Caki2 (cell line): ENCODE results near the gene LTA. TPM values are rescaled to one million over a fixed set of nuclear protein-coding genes. Genes with fewer than 3 reads are reported as not detected.
"Not testable (repeated sequence)": the region's sequence is repeated elsewhere in the genome, so short reads cannot be mapped to it uniquely, and the experiment has no call there.

Experiments used
- DNase-seq: peaks from one replicate; pipeline ENCODE4 v3.0.0-alpha.2; 2015; ENCODE audit warnings: low read depth
- in situ Hi-C: cut with HindIII; loops from 2 replicates; pipeline ENCODE4 v1.10.0; 2016; ENCODE audit warnings: low sequenced_read_pairs, low pct_unique_long_range_greater_than_20kb, mixed read lengths
- total RNA-seq: library from RNA; depleted of rRNA; stranded (reverse); fragments of >200 nt; shearing (Covaris generic); gene quantifications from 2 replicates; pipeline ENCODE4 v1.2.3, GENCODE V29; 2014; ENCODE audit warnings: low replicate concordance

Gene LTA
- total RNA-seq, 1 experiment from 2014 or later = not detected

- DNase-seq = peak; percentile 67
- in situ Hi-C loops = no loop called here
These were observed 8.8 kb downstream of the LTA start for GRCh38 chr6:31580807-31581433.

- in situ Hi-C loops = no loop called here
- no peak for DNase-seq
These were observed 9.5 kb downstream of the LTA start for GRCh38 chr6:31581434-31582229.

DNA sequence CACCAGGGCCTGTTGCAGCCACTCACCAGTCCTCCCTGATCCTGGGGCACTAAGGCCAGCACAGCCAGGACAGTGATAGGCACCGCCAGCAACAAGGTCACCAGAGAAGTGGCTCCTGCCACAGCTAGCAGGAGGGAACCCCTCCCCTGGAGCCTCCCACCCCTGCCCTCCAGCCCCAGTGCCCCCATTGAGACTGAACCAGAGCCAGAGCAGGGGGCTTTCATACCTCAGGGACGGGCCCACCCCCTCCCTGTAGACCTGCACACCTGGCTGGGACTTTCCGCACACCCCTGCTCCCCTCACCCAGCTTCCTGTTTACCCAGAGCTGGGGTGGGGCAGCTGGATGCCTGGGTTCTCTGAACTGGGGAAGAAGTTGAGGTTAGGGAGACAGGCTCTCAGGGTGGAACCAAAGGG, 10.1 kb downstream of the LTA start, which contains the start of gene LTB:
TSS of gene LTB (minus strand) at position 195 of the 414 bp plus-strand sequence. CDS start at position 188, 7 bp downstream.
- no peak for DNase-seq
- in situ Hi-C loops = no loop called here

DNA sequence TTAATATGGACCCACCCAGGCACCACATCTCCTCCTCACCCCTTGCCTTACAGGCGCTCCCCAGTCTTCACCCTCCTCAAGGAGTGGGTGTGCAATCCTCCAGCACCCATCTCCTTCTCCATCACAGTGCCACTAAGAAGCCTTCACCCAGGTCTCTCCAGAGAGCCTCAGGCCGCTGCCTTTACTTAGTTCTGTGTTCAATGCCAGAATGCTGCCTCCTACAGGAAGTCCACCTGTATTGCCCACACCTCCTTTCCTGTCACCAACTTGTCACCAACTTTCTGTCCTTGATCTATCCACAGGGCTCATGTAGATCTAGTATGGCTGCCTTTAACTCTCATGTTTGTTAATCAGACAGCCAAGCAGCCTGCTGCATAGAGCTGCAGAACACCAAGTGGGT, 13.4 kb downstream of the LTA start:
- DNase-seq = no peak
- in situ Hi-C loops = no loop called here

- DNase-seq = no peak
- in situ Hi-C loops = no loop called here
These were observed 13.9 kb downstream of the LTA start, which contains the start of gene LST1 for GRCh38 chr6:31586008-31586407. Gene LST1 (plus strand): TSS chr6:31586277. CDS start chr6:31587300, 1,023 bp downstream.

DNA sequence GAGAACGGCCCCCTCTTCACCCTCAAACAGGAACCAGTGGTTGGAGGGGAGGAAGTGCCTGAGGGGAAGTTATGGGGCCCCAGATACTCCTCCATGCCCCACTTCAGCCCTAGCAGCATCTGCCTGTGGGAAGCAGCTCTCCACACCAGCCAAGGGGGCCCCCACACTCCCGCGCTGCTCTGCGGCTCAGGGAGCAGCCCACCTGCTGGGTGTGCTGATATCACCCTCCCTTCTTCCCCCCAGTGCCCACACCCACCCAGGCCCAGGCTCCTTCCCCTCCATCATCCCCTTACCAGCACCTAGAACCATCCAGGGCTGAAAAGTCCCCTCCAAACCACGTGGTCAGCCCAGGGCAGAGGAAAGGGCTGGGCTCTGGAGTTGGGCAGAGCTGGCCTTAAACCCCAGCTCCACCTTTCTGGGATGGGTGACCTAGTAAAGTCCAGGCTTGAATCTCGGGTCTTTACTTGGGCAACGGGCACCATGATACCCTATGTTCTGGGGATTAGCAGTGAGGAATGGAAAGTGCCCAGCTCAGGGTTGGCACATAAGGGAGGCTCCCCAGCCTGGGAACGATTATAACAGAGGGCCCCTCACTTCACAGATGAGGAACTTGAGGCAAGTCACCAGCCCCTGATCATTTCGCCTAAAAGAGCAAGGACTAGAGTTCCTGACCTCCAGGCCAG, 14.7 kb downstream of the LTA start:
- no peak for DNase-seq
- in situ Hi-C loops = no loop called here

DNA sequence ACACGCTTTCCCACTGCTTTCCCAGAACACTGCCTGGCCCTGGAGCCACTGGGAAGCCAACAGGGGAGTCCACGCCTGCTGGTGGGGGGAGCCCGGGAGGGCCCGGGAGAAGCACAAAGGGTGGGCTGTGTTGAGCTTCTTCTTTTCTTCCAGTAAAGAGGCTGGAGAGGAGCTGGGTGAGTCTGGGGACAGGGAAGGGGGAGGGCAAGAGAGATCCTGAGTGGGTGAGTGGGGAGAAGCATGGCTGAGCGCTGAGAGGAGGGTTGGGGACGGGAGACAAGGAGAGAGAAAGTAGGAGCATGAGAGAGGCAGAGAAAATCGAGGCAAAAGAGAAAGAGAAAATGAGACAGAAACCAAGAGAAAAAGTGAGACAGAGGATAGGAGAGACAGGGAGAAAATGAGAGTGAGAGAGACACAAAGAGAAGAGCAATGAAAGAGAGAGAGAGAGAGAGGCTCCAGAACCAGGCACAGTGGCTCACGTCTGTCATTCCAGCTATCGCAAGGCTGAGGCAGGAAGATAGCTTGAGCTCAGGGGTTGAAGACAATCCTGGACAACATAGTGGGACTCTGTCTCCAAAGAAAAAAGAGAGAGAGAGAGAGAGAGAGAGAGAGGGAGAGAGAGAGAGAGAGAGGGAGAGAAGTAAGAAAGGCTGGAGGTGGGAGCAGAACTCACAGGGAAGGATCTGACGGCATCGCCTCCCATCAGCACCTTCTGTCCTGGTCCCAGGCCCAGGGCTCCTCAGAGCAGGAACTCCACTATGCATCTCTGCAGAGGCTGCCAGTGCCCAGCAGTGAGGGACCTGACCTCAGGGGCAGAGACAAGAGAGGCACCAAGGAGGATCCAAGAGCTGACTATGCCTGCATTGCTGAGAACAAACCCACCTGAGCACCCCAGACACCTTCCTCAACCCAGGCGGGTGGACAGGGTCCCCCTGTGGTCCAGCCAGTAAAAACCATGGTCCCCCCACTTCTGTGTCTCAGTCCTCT, 16.0 kb downstream of the LTA start:
- no peak for DNase-seq
- in situ Hi-C loops = no loop called here

DNA sequence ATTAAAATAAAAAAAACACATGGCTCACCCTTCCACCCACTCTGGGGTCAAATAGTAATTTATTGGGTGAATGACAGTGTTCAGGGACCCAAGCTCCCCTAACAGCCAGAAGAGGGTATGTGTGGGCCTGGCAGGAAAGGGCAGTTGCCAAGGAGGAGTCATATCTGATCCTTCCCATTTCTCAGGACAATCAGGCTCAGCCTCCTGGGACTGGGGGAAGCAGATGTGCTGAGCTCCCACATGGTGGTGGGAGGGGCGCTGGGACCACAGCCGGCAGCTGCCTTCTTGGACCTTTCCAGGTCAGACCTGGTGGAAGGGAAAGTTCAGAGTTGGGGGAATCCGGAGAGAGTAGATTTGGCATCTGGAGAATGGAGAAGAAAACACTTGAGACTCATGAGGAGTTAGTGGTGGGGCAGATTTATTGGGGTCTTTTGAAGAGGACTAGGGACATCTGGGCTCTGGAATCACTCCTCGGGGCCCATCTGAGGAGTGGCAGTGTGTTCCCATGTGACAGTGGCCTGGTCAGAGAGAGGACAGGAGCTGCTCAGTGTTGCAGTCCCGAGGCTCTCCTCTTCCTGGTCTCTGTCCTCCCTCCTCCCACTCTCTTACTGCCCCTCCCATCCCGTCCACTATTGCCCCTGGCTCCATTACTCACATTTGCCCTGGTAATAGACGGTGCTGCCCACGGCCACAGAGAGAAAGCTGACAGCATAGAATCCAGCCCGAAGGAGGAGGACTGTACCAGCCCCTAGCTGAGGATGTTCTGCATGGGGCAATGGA, 17.0 kb downstream of the LTA start:
- in situ Hi-C loops = no loop called here
- no peak for DNase-seq

- in situ Hi-C loops, DNase-seq: not testable (repeated sequence)
These were observed 18.6 kb downstream of the LTA start for GRCh38 chr6:31590691-31591090.

- in situ Hi-C loops = no loop called here
These were observed 20.3 kb downstream of the LTA start for GRCh38 chr6:31592396-31592771.

GRCh38 chr6:31597006-31597405, 24.9 kb downstream of the LTA start:
- in situ Hi-C loops = no loop called here
- DNase-seq = no peak

More at GRCh38 chr6:31592396-31592771, 20.3 kb downstream of the LTA start:
- no peak for DNase-seq

DNA sequence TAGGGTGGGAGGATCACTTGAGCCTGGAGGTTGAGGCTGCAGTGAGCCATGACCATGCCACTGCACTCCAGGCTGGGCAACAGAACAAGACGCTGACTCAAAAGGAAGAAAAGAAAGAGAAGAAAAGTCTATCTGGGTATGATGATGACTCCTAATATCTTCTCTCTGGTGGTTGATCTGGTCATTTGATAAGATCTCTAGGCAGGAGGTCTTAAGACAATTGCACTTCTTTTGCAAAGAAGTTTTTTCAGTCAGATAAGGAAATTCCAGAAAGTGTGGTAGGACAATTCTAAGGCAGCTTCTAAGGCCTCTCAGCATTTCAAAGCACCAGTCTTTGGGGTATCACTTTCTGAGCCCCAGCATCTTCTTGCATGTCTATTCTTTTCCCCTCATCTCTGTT, 35.2 kb downstream of the LTA start:
- no peak for DNase-seq
- in situ Hi-C loops = no loop called here

GRCh38 chr6:31609519-31610406, 37.7 kb downstream of the LTA start:
- in situ Hi-C loops = no loop called here
- DNase-seq = no peak

DNA sequence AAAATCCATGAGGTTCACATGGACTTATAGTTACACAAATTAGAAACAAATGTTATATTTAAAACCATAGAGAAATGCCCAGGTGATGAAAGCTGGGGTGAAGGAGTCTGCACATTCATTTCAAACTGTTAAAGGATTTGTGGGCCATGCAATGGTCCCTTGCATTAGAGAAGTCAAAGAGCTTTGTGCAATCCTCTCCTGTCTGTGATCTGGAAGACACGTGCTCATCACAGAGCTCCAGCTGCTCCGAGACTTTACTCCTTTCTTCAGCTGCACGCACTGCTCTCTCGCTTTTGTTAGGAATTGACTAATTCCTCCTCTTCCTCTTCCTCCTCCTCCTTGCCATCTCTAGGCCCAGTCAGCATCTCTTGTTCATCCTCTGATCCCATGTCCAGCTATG, 38.9 kb downstream of the LTA start:
- in situ Hi-C loops = no loop called here
- DNase-seq = no peak

GRCh38 chr6:31614075-31614619, 42.1 kb downstream of the LTA start:
- in situ Hi-C loops = no loop called here

More at GRCh38 chr6:31614075-31614619, 42.1 kb downstream of the LTA start:
- DNase-seq = no peak
